ENCODE measurements around the gene FMNL2. TPM values are rescaled to one million over a fixed set of nuclear protein-coding genes. Genes with fewer than 3 reads are reported as not detected.

FMNL2 gene
- total and polyA plus RNA-seq, 4 donors = 1.5 to 9.3 (median 5.1) TPM

- peak; percentile 49 for DNase-seq (ENCODE audit: low spot score)
- H3K4me1 ChIP-seq (ENCODE audit: control insufficient read depth in 4 of 4, insufficient read depth in 4 of 4, low read length in 3 of 4) = no peaks in the 10 kb centered on the region
- no peak overlapping the region for H3K4me3 ChIP-seq (ENCODE audit: low read depth in 1 of 3, low read length in 3 of 3)
- WGBS = 86% methylated on average over 6 of the region's 6 CpGs
- H3K27me3 ChIP-seq (ENCODE audit: control insufficient read depth in 4 of 4, insufficient read depth in 4 of 4, low read length in 3 of 4) = no peaks in the 10 kb centered on the region
- TF ChIP-seq ATF3 (IDR thresholded peaks at IDR 0.05) = no peak
- TF ChIP-seq EGR1 (IDR thresholded peaks at IDR 0.05; ENCODE audit: low read depth in 2 of 2) = no peak
- TF ChIP-seq SP1 (IDR thresholded peaks at IDR 0.05) = no peak
- no peak for TF ChIP-seq ZBTB33 (IDR thresholded peaks at IDR 0.05)
- TF ChIP-seq RXRA (IDR thresholded peaks at IDR 0.05) = no peak
- H3K36me3 ChIP-seq (ENCODE audit: control insufficient read depth in 4 of 4, insufficient read depth in 3 of 4, low read depth in 1 of 4, low read length in 3 of 4) = no peaks in the 10 kb centered on the region
- H3K9me3 ChIP-seq (ENCODE audit: control insufficient read depth in 4 of 4, low read length in 3 of 4) = no peaks in the 10 kb centered on the region
- no peak overlapping the region for H3K27ac ChIP-seq (ENCODE audit: low read depth in 1 of 2, low read length in 2 of 2)
- H3K9ac ChIP-seq (ENCODE audit: low read depth in 1 of 2, low read length in 2 of 2) = no peak overlapping the region
These were observed 248.7 kb downstream of the FMNL2 start for GRCh38 chr2:152583512-152584229.

- no peaks in the 10 kb centered on the region for H3K27me3 ChIP-seq (ENCODE audit: control insufficient read depth in 4 of 4, insufficient read depth in 4 of 4, low read length in 3 of 4)
- no peak for DNase-seq (ENCODE audit: low spot score)
- no peaks in the 10 kb centered on the region for H3K9me3 ChIP-seq (ENCODE audit: control insufficient read depth in 4 of 4, low read length in 3 of 4)
- H3K27ac ChIP-seq (ENCODE audit: low read depth in 1 of 2, low read length in 2 of 2) = no peak overlapping the region
- H3K36me3 ChIP-seq (ENCODE audit: control insufficient read depth in 4 of 4, insufficient read depth in 3 of 4, low read depth in 1 of 4, low read length in 3 of 4) = no peaks in the 10 kb centered on the region
- WGBS = 89% methylated on average over 3 of the region's 3 CpGs
- H3K4me1 ChIP-seq (ENCODE audit: control insufficient read depth in 4 of 4, insufficient read depth in 4 of 4, low read length in 3 of 4) = no peaks in the 10 kb centered on the region
- H3K9ac ChIP-seq (ENCODE audit: low read depth in 1 of 2, low read length in 2 of 2) = no peak overlapping the region
- H3K4me3 ChIP-seq (ENCODE audit: low read depth in 1 of 3, low read length in 3 of 3) = no peak overlapping the region
- TF ChIP-seq HNF4G (IDR thresholded peaks at IDR 0.05) = no peak
- TF ChIP-seq HNF4A (conservative IDR thresholded peaks at IDR 0.05) = no peak
- TF ChIP-seq MAX (IDR thresholded peaks at IDR 0.05) = no peak
- no peak for TF ChIP-seq FOXA1 (IDR thresholded peaks at IDR 0.05)
- TF ChIP-seq, protein P1, sequence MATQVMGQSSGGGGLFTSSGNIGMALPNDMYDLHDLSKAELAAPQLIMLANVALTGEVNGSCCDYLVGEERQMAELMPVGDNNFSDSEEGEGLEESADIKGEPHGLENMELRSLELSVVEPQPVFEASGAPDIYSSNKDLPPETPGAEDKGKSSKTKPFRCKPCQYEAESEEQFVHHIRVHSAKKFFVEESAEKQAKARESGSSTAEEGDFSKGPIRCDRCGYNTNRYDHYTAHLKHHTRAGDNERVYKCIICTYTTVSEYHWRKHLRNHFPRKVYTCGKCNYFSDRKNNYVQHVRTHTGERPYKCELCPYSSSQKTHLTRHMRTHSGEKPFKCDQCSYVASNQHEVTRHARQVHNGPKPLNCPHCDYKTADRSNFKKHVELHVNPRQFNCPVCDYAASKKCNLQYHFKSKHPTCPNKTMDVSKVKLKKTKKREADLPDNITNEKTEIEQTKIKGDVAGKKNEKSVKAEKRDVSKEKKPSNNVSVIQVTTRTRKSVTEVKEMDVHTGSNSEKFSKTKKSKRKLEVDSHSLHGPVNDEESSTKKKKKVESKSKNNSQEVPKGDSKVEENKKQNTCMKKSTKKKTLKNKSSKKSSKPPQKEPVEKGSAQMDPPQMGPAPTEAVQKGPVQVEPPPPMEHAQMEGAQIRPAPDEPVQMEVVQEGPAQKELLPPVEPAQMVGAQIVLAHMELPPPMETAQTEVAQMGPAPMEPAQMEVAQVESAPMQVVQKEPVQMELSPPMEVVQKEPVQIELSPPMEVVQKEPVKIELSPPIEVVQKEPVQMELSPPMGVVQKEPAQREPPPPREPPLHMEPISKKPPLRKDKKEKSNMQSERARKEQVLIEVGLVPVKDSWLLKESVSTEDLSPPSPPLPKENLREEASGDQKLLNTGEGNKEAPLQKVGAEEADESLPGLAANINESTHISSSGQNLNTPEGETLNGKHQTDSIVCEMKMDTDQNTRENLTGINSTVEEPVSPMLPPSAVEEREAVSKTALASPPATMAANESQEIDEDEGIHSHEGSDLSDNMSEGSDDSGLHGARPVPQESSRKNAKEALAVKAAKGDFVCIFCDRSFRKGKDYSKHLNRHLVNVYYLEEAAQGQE (IDR thresholded peaks at IDR 0.05) = no peak
- no peak for TF ChIP-seq YY1 (IDR thresholded peaks at IDR 0.05)
- TF ChIP-seq GABPA (IDR thresholded peaks at IDR 0.05 in 1 of 2, conservative IDR thresholded peaks at IDR 0.05 in 1 of 2) = no peak
- no peak for TF ChIP-seq TAF1 (conservative IDR thresholded peaks at IDR 0.05)
- no peak for TF ChIP-seq EGR1 (IDR thresholded peaks at IDR 0.05; ENCODE audit: low read depth in 2 of 2)
These were observed 249.3 kb downstream of the FMNL2 start for GRCh38 chr2:152584301-152584700.
